Measurements from ENCODE around the gene TSHZ1. TPM values are rescaled to one million over a fixed set of nuclear protein-coding genes. Genes with fewer than 3 reads are reported as not detected.

The TSHZ1 gene
- total and polyA plus RNA-seq, 12 donors = 6.8 to 25.0 (median 16.0) TPM

GRCh38 chr18:75200605-75201280 lies 9.9 kb upstream of the TSHZ1 start:
- H3K4me3 ChIP-seq = no peak overlapping the region
- intact Hi-C loops (cut with DNase I) = no loop called here
- DNase-seq = no peak

GRCh38 chr18:75201282-75202270 lies 9.0 kb upstream of the TSHZ1 start:
- Histone ChIP-seq H3K36me3 (replicated peaks in 1 of 2) (peaks cover 0 to 6% of the 10 kb centered on the region in 2 donors), H3K4me1 (replicated peaks in 1 of 2) (peaks cover 13 to 50% of the 10 kb centered on the region in 2 donors), H3K27me3 (no peaks in the 10 kb centered on the region), H3K4me3 (no peak overlapping the region), H3K27ac (no peak overlapping the region), H3K9me3 (replicated peaks in 1 of 3) (no peaks in the 10 kb centered on the region)
- TF ChIP-seq POLR2A (IDR thresholded peaks at IDR 0.05) (no peak), CTCF (IDR thresholded peaks at IDR 0.05) (no peak)
- DNase-seq = no peak
- WGBS, 4 donors = 93 to 98% (median 96%) methylated on average over 16 to 18 of the region's 18 CpGs
- intact Hi-C loops (cut with DNase I) = no loop called here

More at GRCh38 chr18:75200605-75201280, 9.9 kb upstream of the TSHZ1 start:
- Histone ChIP-seq H3K9me3 (replicated peaks in 1 of 3) (no peaks in the 10 kb centered on the region), H3K27me3 (no peaks in the 10 kb centered on the region), H3K36me3 (replicated peaks in 1 of 2) (peaks cover 0 to 6% of the 10 kb centered on the region in 2 donors), H3K4me1 (replicated peaks in 1 of 2) (peaks cover 13 to 44% of the 10 kb centered on the region in 2 donors), H3K27ac (no peak overlapping the region)
- TF ChIP-seq POLR2A (IDR thresholded peaks at IDR 0.05) = no peak
- TF ChIP-seq CTCF (IDR thresholded peaks at IDR 0.05) = no peak
- 85 to 92% (median 86%) methylated on average over 7 of the region's 7 CpGs for WGBS, 4 donors

- intact Hi-C loops (cut with DNase I) = no loop called here
- Histone ChIP-seq H3K27ac (peak overlapping the region in 1 of 5 donors; percentile 33), H3K4me1 (replicated peaks in 1 of 2) (peaks cover 13 to 58% of the 10 kb centered on the region in 2 donors), H3K4me3 (no peak overlapping the region), H3K9me3 (replicated peaks in 1 of 3) (no peaks in the 10 kb centered on the region), H3K36me3 (replicated peaks in 1 of 2) (peaks cover 0 to 6% of the 10 kb centered on the region in 2 donors), H3K27me3 (no peaks in the 10 kb centered on the region)
- TF ChIP-seq CTCF (IDR thresholded peaks at IDR 0.05) (no peak), POLR2A (IDR thresholded peaks at IDR 0.05) (no peak)
- 72 to 80% (median 76%) methylated on average over 6 of the region's 6 CpGs for WGBS, 4 donors
- DNase-seq = no peak
These were observed 7.8 kb upstream of the TSHZ1 start for GRCh38 chr18:75202696-75203365.
